ENCODE results near the gene QSOX2.

DNA sequence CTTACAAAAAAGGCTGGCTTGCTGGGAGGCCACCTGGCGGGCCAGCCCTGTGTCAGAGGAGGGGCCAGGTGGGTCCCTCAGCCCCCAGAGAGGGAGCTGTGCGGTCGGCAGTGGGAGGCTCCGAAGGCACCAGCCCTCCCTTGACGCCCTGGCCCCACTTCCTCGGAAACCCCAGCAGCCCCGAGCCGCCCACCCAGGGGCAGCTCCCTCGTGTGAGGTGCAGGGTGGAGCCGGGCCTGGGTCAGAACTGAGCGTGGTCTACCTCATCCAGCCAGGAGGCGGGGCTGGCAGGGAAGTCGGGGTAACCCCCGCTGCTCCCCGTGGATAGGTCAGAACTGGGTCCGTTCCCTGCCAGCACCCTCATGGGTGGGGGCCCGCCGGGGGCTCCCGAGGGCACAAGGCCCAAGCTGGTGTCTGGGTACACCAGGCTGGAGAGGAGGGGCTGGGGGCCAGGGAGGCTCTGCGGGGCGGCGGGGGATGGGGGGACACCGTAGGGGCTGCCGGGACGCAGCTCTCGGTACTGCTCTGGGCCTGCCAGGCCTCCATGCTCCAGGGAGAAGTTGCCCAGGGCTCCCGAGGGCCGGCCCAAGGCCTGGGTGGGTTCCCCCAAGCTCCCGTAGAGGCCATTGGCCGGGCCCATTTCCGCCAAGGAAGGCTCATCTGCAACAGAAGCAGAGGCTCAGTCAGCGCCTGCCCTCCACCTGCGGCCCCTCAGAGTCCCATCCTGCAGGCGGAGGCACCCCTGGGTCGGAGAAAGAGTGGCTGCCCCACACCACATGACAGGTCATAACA, 48.3 kb downstream of the QSOX2 start:
- TF ChIP-seq, protein P1, sequence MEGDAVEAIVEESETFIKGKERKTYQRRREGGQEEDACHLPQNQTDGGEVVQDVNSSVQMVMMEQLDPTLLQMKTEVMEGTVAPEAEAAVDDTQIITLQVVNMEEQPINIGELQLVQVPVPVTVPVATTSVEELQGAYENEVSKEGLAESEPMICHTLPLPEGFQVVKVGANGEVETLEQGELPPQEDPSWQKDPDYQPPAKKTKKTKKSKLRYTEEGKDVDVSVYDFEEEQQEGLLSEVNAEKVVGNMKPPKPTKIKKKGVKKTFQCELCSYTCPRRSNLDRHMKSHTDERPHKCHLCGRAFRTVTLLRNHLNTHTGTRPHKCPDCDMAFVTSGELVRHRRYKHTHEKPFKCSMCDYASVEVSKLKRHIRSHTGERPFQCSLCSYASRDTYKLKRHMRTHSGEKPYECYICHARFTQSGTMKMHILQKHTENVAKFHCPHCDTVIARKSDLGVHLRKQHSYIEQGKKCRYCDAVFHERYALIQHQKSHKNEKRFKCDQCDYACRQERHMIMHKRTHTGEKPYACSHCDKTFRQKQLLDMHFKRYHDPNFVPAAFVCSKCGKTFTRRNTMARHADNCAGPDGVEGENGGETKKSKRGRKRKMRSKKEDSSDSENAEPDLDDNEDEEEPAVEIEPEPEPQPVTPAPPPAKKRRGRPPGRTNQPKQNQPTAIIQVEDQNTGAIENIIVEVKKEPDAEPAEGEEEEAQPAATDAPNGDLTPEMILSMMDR (IDR thresholded peaks at IDR 0.05): no peak
- TF ChIP-seq POLR2A (IDR thresholded peaks at IDR 0.05): no peak
